ENCODE results near the gene AP3S2. TPM values are rescaled to one million over a fixed set of nuclear protein-coding genes. Genes with fewer than 3 reads are reported as not detected.

Gene AP3S2
- total RNA-seq, 1 donor from 2014 or later, result 39.5 TPM

GRCh38 chr15:89801471-89802195 lies 92.2 kb downstream of the AP3S2 start:
- H3K36me3 ChIP-seq, result peaks cover 0 to 39% of the 10 kb centered on the region in 2 donors
- no peaks in the 10 kb centered on the region for H3K27me3 ChIP-seq
- DNase-seq (ENCODE audit: extremely low spot score in 2 of 2), result no peak
- no peaks in the 10 kb centered on the region for H3K4me1 ChIP-seq
- intact Hi-C loops (cut with DNase I), result no loop called here
- H3K9me3 ChIP-seq, result no peaks in the 10 kb centered on the region
- no peak overlapping the region for H3K4me3 ChIP-seq
- TF ChIP-seq POLR2A (IDR thresholded peaks at IDR 0.05) (no peak), CTCF (IDR thresholded peaks at IDR 0.05) (no peak), POLR2AphosphoS5 (IDR thresholded peaks at IDR 0.05; ENCODE audit: insufficient read depth in 1 of 2, low read depth in 1 of 2) (no peak)
- H3K27ac ChIP-seq, result no peak overlapping the region

GRCh38 chr15:89799918-89800498 lies 93.8 kb downstream of the AP3S2 start:
- TF ChIP-seq POLR2A (IDR thresholded peaks at IDR 0.05), result no peak
- no peak for TF ChIP-seq CTCF (IDR thresholded peaks at IDR 0.05)
- Histone ChIP-seq H3K4me1 (no peaks in the 10 kb centered on the region), H3K4me3 (no peak overlapping the region), H3K36me3 (peaks cover 0 to 39% of the 10 kb centered on the region in 2 donors), H3K27me3 (no peaks in the 10 kb centered on the region), H3K9me3 (no peaks in the 10 kb centered on the region), H3K27ac (no peak overlapping the region)
- intact Hi-C loops (cut with DNase I), result no loop called here
- DNase-seq (ENCODE audit: extremely low spot score in 2 of 2), result no peak

DNA sequence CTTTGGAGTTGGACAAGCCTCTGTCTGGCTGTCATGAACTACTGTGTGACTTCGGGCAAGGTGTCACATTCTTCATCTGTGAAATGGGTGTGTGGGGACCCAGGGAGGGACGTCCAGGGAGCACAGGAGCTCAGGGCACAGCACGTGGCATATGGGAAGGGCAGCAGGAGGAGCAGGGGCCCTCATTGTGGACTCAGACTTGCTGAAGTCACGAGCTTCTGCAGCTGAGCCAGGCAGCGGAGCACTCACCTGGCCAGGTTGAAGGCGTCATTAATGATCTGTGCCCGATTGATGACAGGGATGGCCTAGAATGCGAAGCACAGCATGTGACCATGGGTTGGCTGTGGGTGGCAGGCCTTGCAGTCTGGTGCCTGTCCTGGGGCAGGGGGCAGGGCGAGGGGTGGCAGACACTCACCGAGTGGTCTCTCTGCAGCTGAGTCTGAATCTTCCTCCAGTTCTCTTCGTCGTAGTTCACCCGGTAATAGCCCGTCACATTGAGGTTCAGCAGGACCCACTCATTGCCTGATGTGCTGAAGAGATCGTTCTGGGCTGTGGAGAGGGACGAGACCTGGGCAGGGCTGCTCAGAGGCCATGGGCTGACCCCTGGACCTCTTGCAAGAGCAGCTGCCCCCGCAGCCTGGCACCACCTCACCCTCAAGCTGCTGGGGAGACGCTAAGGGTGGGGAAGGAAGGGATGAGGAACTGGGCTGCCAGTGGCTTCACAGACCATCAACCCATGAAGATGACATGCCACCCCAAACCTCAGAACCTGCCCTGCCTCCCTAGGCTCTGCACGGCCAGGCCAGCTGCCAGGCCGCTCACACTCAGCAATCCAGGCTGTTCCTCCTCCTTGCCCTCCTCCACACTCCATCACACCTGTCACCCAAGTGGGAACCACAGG lies 94.5 kb downstream of the AP3S2 start:
- no peak for TF ChIP-seq CTCF (IDR thresholded peaks at IDR 0.05)
- no peak for TF ChIP-seq POLR2A (IDR thresholded peaks at IDR 0.05)
- no peak for TF ChIP-seq POLR2AphosphoS5 (IDR thresholded peaks at IDR 0.05; ENCODE audit: insufficient read depth in 1 of 2, low read depth in 1 of 2)
- intact Hi-C loops (cut with DNase I), result no loop called here
- no peak overlapping the region for H3K4me3 ChIP-seq
- H3K4me1 ChIP-seq, result no peaks in the 10 kb centered on the region
- no peak for DNase-seq (ENCODE audit: extremely low spot score in 2 of 2)
- H3K9me3 ChIP-seq, result no peaks in the 10 kb centered on the region
- H3K27me3 ChIP-seq, result no peaks in the 10 kb centered on the region
- H3K36me3 ChIP-seq, result peaks cover 0 to 39% of the 10 kb centered on the region in 2 donors
- H3K27ac ChIP-seq, result no peak overlapping the region

- intact Hi-C loops (cut with DNase I), result no loop called here
- Histone ChIP-seq H3K27ac (no peak overlapping the region), H3K27me3 (no peaks in the 10 kb centered on the region), H3K36me3 (peaks cover 0 to 28% of the 10 kb centered on the region in 2 donors), H3K9me3 (no peaks in the 10 kb centered on the region), H3K4me1 (no peaks in the 10 kb centered on the region), H3K4me3 (no peak overlapping the region)
- TF ChIP-seq POLR2AphosphoS5 (IDR thresholded peaks at IDR 0.05; ENCODE audit: insufficient read depth in 1 of 2, low read depth in 1 of 2), result no peak
- no peak for TF ChIP-seq POLR2A (IDR thresholded peaks at IDR 0.05)
- no peak for TF ChIP-seq CTCF (IDR thresholded peaks at IDR 0.05)
- no peak for DNase-seq (ENCODE audit: extremely low spot score in 2 of 2)
These were observed 96.1 kb downstream of the AP3S2 start for GRCh38 chr15:89797678-89798201.

Data from vagina (tissue), 2 donors.